Measurements from ENCODE around the gene SLC38A2. TPM values are rescaled to one million over a fixed set of nuclear protein-coding genes. Genes with fewer than 3 reads are reported as not detected.

SLC38A2 gene
- total RNA-seq, 1 donor from 2014 or later: 262 TPM

DNA sequence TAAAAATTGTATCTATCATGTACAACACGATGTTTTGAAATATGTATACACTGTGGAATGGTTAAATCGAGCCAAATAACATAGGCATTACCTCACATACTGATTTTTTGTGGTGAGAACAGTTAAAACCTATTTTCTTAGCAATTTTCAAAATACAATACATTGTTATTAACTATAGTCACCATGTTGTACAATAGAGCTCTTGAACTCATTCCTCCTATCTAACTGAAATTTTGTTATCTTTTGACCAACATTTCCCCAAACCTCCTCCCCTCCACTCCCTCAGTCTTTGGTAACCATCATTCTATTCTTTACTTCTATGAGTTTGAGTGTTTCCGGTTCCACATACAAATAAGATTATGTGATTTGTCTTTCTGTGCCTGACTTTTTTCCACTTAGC lies 6.8 kb upstream of the SLC38A2 start:
- Mint-ChIP-seq H3K4me1 (ENCODE audit: low read depth, unreplicated experiment) (peaks cover 10% of the 10 kb centered on the region), H3K9me3 (ENCODE audit: unreplicated experiment) (peaks cover 11% of the 10 kb centered on the region), H3K36me3 (ENCODE audit: unreplicated experiment) (no peaks in the 10 kb centered on the region)

DNA sequence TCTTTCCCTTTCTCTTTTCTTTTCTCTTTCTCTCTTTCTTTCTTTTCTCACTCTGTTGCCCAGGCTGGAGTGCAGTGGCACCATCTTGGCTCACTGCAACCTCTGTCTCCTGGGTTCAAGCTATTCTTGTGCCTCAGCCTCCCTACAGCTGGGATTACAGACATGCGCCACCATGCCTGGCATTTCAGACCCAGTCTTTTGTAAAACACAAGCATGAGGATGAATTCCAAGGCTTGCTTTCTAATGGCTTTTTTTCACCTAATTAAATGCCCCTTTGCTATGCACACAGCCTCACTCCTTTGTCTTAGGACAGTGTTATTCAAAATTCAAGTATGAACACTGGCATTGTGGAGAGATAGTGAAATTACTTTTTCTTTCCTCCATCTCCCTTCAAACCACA lies 6.0 kb upstream of the SLC38A2 start:
- no peak overlapping the region for H3K27ac Mint-ChIP-seq (ENCODE audit: unreplicated experiment)

More for the DNA sequence above, 6.8 kb upstream of the SLC38A2 start:
- Mint-ChIP-seq H3K27me3 (ENCODE audit: unreplicated experiment) (peaks cover 8% of the 10 kb centered on the region), H3K27ac (ENCODE audit: unreplicated experiment) (no peak overlapping the region), H3K4me3 (ENCODE audit: unreplicated experiment) (no peak overlapping the region)
- DNase-seq: no peak
- TF ChIP-seq, protein P1, sequence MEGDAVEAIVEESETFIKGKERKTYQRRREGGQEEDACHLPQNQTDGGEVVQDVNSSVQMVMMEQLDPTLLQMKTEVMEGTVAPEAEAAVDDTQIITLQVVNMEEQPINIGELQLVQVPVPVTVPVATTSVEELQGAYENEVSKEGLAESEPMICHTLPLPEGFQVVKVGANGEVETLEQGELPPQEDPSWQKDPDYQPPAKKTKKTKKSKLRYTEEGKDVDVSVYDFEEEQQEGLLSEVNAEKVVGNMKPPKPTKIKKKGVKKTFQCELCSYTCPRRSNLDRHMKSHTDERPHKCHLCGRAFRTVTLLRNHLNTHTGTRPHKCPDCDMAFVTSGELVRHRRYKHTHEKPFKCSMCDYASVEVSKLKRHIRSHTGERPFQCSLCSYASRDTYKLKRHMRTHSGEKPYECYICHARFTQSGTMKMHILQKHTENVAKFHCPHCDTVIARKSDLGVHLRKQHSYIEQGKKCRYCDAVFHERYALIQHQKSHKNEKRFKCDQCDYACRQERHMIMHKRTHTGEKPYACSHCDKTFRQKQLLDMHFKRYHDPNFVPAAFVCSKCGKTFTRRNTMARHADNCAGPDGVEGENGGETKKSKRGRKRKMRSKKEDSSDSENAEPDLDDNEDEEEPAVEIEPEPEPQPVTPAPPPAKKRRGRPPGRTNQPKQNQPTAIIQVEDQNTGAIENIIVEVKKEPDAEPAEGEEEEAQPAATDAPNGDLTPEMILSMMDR (IDR thresholded peaks at IDR 0.05; ENCODE audit: partially characterized antibody, unreplicated experiment): no peak

DNA sequence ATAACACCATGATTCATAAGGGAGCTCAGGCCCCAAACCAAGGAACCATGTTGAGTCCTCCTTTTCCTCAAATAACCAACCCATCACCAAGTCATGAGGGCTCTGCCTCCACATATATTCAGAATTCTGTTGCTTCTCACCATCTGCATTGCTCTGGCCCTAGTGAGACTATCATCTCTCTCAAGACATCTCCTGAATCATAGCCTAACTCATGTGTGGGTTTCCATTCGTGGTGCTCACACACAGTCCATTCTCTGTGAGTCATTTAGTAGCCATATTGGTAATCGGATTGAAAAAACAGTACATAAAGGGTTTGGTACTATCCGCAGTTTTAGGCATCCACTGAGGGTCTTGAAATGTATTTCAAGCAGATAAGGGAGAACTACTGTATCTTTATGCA lies 5.1 kb upstream of the SLC38A2 start:
- Mint-ChIP-seq H3K4me1 (ENCODE audit: low read depth, unreplicated experiment) (peaks cover 14% of the 10 kb centered on the region), H3K4me3 (ENCODE audit: unreplicated experiment) (no peak overlapping the region), H3K36me3 (ENCODE audit: unreplicated experiment) (no peaks in the 10 kb centered on the region), H3K27ac (ENCODE audit: unreplicated experiment) (no peak overlapping the region), H3K9me3 (ENCODE audit: unreplicated experiment) (peaks cover 9% of the 10 kb centered on the region), H3K27me3 (ENCODE audit: unreplicated experiment) (peaks cover 8% of the 10 kb centered on the region)
- DNase-seq: no peak
- TF ChIP-seq, protein P1 (IDR thresholded peaks at IDR 0.05; ENCODE audit: partially characterized antibody, unreplicated experiment): no peak

More for the DNA sequence above, 6.0 kb upstream of the SLC38A2 start:
- H3K36me3 Mint-ChIP-seq (ENCODE audit: unreplicated experiment): no peaks in the 10 kb centered on the region
- TF ChIP-seq, protein P1 (IDR thresholded peaks at IDR 0.05; ENCODE audit: partially characterized antibody, unreplicated experiment): no peak
- H3K4me3 Mint-ChIP-seq (ENCODE audit: unreplicated experiment): no peak overlapping the region
- H3K9me3 Mint-ChIP-seq (ENCODE audit: unreplicated experiment): peaks cover 10% of the 10 kb centered on the region
- H3K27me3 Mint-ChIP-seq (ENCODE audit: unreplicated experiment): peaks cover 6% of the 10 kb centered on the region
- peaks cover 15% of the 10 kb centered on the region for H3K4me1 Mint-ChIP-seq (ENCODE audit: low read depth, unreplicated experiment)
- DNase-seq: no peak

DNA sequence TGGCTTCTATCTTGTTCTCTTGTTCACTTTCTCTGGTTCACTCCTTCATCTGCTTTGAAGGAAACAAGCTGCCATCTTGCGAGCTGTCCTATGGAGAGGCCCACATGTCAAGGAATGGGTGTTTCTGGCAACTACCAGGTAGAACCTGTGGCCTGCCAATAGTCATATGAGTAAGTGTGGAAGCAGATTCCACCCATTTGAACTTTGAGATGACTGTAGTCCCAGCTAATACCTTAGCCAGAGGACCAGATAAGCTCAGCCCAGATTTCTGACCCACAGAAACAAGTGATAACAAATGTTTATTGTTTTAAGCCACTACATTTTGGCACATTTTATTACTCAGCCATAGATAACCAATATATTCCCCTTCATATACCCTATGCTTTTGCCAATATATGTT lies 4.0 kb upstream of the SLC38A2 start:
- H3K9me3 Mint-ChIP-seq (ENCODE audit: unreplicated experiment): peaks cover 13% of the 10 kb centered on the region
- TF ChIP-seq, protein P1 (IDR thresholded peaks at IDR 0.05; ENCODE audit: partially characterized antibody, unreplicated experiment): no peak
- H3K27me3 Mint-ChIP-seq (ENCODE audit: unreplicated experiment): peaks cover 12% of the 10 kb centered on the region
- H3K4me1 Mint-ChIP-seq (ENCODE audit: low read depth, unreplicated experiment): peaks cover 9% of the 10 kb centered on the region
- no peak overlapping the region for H3K27ac Mint-ChIP-seq (ENCODE audit: unreplicated experiment)
- DNase-seq: no peak
- H3K4me3 Mint-ChIP-seq (ENCODE audit: unreplicated experiment): no peak overlapping the region
- H3K36me3 Mint-ChIP-seq (ENCODE audit: unreplicated experiment): no peaks in the 10 kb centered on the region

DNA sequence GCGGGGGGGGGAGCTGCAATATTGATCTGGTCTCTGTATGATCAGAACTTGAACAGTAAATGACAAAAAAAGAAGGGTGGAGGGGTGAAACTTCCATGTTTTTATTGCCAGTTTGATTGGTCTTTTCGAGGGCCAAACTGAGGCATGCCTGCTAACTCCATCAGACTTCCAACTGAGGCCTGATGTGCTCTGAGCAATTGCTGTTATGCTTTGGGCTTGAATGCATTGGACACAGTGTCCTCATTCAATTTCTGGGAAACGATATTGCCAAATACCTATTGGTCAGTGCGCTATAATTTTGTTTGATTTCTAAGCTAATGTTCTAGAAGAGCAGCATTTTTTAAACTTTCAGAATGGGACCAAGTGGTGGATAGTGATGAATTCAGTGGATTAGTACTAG lies 2.1 kb upstream of the SLC38A2 start:
- no peak for DNase-seq
- H3K27ac Mint-ChIP-seq (ENCODE audit: unreplicated experiment): no peak overlapping the region
- peaks cover 16% of the 10 kb centered on the region for H3K27me3 Mint-ChIP-seq (ENCODE audit: unreplicated experiment)
- TF ChIP-seq, protein P1 (IDR thresholded peaks at IDR 0.05; ENCODE audit: partially characterized antibody, unreplicated experiment): no peak
- H3K4me1 Mint-ChIP-seq (ENCODE audit: low read depth, unreplicated experiment): peaks cover 9% of the 10 kb centered on the region
- H3K4me3 Mint-ChIP-seq (ENCODE audit: unreplicated experiment): no peak overlapping the region
- peaks cover 5% of the 10 kb centered on the region for H3K36me3 Mint-ChIP-seq (ENCODE audit: unreplicated experiment)
- H3K9me3 Mint-ChIP-seq (ENCODE audit: unreplicated experiment): peaks cover 19% of the 10 kb centered on the region
